Measurements from ENCODE around the gene RHEX. TPM values are rescaled to one million over a fixed set of nuclear protein-coding genes. Genes with fewer than 3 reads are reported as not detected.

The RHEX gene
- total RNA-seq, 4 donors from 2014 or later: 0.93 to 9.9 (median 1.7) TPM; not detected in 1

DNA sequence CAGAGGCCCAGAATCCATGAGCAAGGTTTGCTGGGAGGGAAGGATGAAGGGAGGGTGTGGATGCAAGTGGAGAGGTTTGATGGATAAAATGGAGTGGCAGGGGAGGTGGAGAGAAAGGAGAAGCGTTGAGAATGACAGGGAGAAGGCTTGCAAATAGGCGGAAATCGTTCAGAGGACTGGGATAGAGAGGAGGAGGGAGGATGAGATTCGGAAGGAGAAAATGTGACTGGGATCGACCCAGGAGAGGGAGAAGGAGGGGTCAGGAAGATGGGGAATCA is 63.8 kb downstream of the RHEX start:
- intact Hi-C loops (cut with DNase I; ENCODE audit: low total_unique reads): no loop called here
- no peak for TF ChIP-seq CTCF (IDR thresholded peaks at IDR 0.05)
- no peak for TF ChIP-seq POLR2A (IDR thresholded peaks at IDR 0.05)
- no peak overlapping the region for H3K4me3 ChIP-seq (ENCODE audit: low read depth, poor library complexity, severe bottlenecking)
- 20 to 24% methylated on average over 5 of the region's 5 CpGs for WGBS, 2 donors
- no peak for DNase-seq (ENCODE audit: low spot score in 2 of 2)

- DNase-seq (ENCODE audit: low spot score in 2 of 2): no peak
- TF ChIP-seq CTCF (IDR thresholded peaks at IDR 0.05) (no peak), POLR2A (IDR thresholded peaks at IDR 0.05) (no peak)
- 2 to 3% methylated on average over 36 to 54 of the region's 55 CpGs for WGBS, 2 donors
- intact Hi-C loops (cut with DNase I; ENCODE audit: low total_unique reads): no loop called here
- H3K4me3 ChIP-seq (ENCODE audit: low read depth, poor library complexity, severe bottlenecking): no peak within 1 kb of the TSS
Observed at GRCh38 chr1:206117151-206117948, 64.4 kb downstream of the RHEX start, which contains the start of gene AVPR1B. AVPR1B (minus strand) TSS chr1:206117388; CDS start chr1:206116890, 498 bp downstream.

- TF ChIP-seq CTCF (IDR thresholded peaks at IDR 0.05) (no peak), POLR2A (IDR thresholded peaks at IDR 0.05) (no peak)
- H3K4me3 ChIP-seq (ENCODE audit: low read depth, poor library complexity, severe bottlenecking): no peak overlapping the region
- no peak for DNase-seq (ENCODE audit: low spot score in 2 of 2)
- intact Hi-C loops (cut with DNase I; ENCODE audit: low total_unique reads): no loop called here
Observed at GRCh38 chr1:206120406-206120805, 67.4 kb downstream of the RHEX start.

DNA sequence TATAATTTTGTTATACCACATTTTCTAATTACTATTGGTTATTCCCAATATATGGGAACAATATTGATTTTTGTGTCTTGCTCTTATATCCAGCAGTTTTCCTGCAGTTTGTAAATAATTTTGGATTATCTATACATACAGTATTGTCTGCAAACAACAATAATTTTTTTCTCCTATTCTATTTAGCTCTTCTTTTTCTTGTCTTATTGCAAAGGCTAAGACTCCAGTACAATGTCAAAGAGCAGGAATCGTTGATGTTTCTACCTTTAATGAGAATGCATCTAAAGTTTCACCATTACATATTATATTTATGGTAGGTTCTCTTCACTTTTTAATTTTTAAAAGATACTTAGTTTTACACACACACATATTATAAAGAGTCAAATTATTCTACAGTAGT is 68.3 kb downstream of the RHEX start:
- no peak for TF ChIP-seq POLR2A (IDR thresholded peaks at IDR 0.05)
- DNase-seq (ENCODE audit: low spot score in 2 of 2): no peak
- intact Hi-C loops (cut with DNase I; ENCODE audit: low total_unique reads): no loop called here
- no peak overlapping the region for H3K4me3 ChIP-seq (ENCODE audit: low read depth, poor library complexity, severe bottlenecking)
- 62 to 78% methylated on average over 1 of the region's 1 CpG for WGBS, 2 donors

GRCh38 chr1:206122686-206123085 is 69.7 kb downstream of the RHEX start:
- DNase-seq (ENCODE audit: low spot score in 2 of 2): no peak
- H3K4me3 ChIP-seq (ENCODE audit: low read depth, poor library complexity, severe bottlenecking): no peak overlapping the region
- TF ChIP-seq POLR2A (IDR thresholded peaks at IDR 0.05) (no peak), CTCF (IDR thresholded peaks at IDR 0.05) (no peak)
- intact Hi-C loops (cut with DNase I; ENCODE audit: low total_unique reads): no loop called here

DNA sequence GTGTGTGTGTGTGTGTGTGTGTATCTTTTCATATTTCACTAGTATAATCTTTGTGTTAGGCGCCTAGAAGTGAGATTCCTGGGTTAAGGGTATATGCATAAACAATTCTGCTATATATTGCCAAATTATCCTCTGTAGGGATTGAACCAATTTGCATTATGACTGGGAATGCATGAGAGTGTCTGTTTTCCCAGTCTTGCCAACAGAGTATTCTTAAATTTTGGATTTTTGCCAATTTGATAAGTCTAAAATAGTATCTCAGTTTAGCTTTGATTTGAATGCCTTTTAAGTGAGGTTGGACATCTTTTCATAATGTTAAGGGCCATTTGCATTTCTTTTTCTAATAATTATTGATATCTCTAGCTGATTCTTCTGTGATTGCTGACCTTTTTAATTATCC is 72.4 kb downstream of the RHEX start:
- intact Hi-C loops (cut with DNase I; ENCODE audit: low total_unique reads): no loop called here

More for the DNA sequence above, 72.4 kb downstream of the RHEX start:
- no peak overlapping the region for H3K4me3 ChIP-seq (ENCODE audit: low read depth, poor library complexity, severe bottlenecking)
- WGBS, 2 donors: 72 to 88% methylated on average over 1 of the region's 1 CpG
- no peak for TF ChIP-seq CTCF (IDR thresholded peaks at IDR 0.05)
- no peak for DNase-seq (ENCODE audit: low spot score in 2 of 2)

Data from lower leg skin (tissue), 4 donors.